Stimulated activated CD8-positive, alpha-beta memory T cell treated with anti-CD3 and anti-CD28 coated beads, Interleukin-15, amount 100 ng/mL, for 24 hours (primary cell): ENCODE data around the gene CREB5.
"Not testable (repeated sequence)": the region's sequence is repeated elsewhere in the genome, so short reads cannot be mapped to it uniquely, and the experiment has no call there.

ENCODE experiments used
- DNase-seq: peaks from one replicate; pipeline ENCODE4 v3.0.0-alpha.2; 2020; ENCODE audit warnings: low read depth

CREB5 gene

GRCh38 chr7:28784171-28784902 is 372.0 kb downstream of the CREB5 start:
- DNase-seq, result no peak

GRCh38 chr7:28785041-28785995 is 373.0 kb downstream of the CREB5 start:
- no peak for DNase-seq

GRCh38 chr7:28786156-28786555 is 373.8 kb downstream of the CREB5 start:
- DNase-seq, result not testable (repeated sequence)

- DNase-seq, result no peak
Observed at GRCh38 chr7:28787106-28787505, 374.8 kb downstream of the CREB5 start.

- DNase-seq, result no peak
Observed at GRCh38 chr7:28790467-28790866, 378.1 kb downstream of the CREB5 start.

- no peak for DNase-seq
Observed at GRCh38 chr7:28792858-28793257, 380.5 kb downstream of the CREB5 start.

- DNase-seq, result no peak
Observed at GRCh38 chr7:28793381-28794085, 381.2 kb downstream of the CREB5 start.

- no peak for DNase-seq
Observed at GRCh38 chr7:28798274-28798673, 386.0 kb downstream of the CREB5 start.

GRCh38 chr7:28799619-28800018 is 387.3 kb downstream of the CREB5 start:
- DNase-seq, result no peak

GRCh38 chr7:28800150-28800549 is 387.8 kb downstream of the CREB5 start:
- no peak for DNase-seq

GRCh38 chr7:28802450-28802849 is 390.1 kb downstream of the CREB5 start:
- DNase-seq, result no peak

- DNase-seq, result no peak
Observed at GRCh38 chr7:28804157-28804556, 391.8 kb downstream of the CREB5 start.

GRCh38 chr7:28804990-28805389 is 392.7 kb downstream of the CREB5 start:
- no peak for DNase-seq

- no peak for DNase-seq
Observed at GRCh38 chr7:28806841-28807240, 394.5 kb downstream of the CREB5 start.

GRCh38 chr7:28807396-28807994 is 395.2 kb downstream of the CREB5 start:
- no peak for DNase-seq

- DNase-seq, result no peak
Observed at GRCh38 chr7:28808796-28809533, 396.6 kb downstream of the CREB5 start.

GRCh38 chr7:28811008-28811407 is 398.7 kb downstream of the CREB5 start:
- no peak for DNase-seq

GRCh38 chr7:28811701-28812430 is 399.5 kb downstream of the CREB5 start:
- no peak for DNase-seq

- DNase-seq, result no peak
Observed at GRCh38 chr7:28812616-28813015, 400.3 kb downstream of the CREB5 start.

GRCh38 chr7:28813243-28813962 is 401.1 kb downstream of the CREB5 start:
- no peak for DNase-seq
